ENCODE measurements around the gene RBM4. TPM values are rescaled to one million over a fixed set of nuclear protein-coding genes. Genes with fewer than 3 reads are reported as not detected.
A peak's percentile ranks its signal among the peaks of the same experiment; 100 is the strongest.

RBM4 gene
- total and polyA plus RNA-seq, 12 donors = 70.0 to 243 (median 138) TPM

GRCh38 chr11:66609721-66610617 lies 28.5 kb upstream of the RBM4 start:
- H3K4me3 ChIP-seq = no peak overlapping the region
- DNase-seq = no peak
- no peaks in the 10 kb centered on the region for H3K27me3 ChIP-seq
- H3K4me1 ChIP-seq (replicated peaks in 1 of 2) = peaks cover 12 to 17% of the 10 kb centered on the region in 2 donors
- H3K27ac ChIP-seq = no peak overlapping the region
- no peak for TF ChIP-seq POLR2A (IDR thresholded peaks at IDR 0.05)
- no peak for TF ChIP-seq CTCF (IDR thresholded peaks at IDR 0.05)
- H3K9me3 ChIP-seq (replicated peaks in 1 of 3) = no peaks in the 10 kb centered on the region
- peaks cover 0 to 14% of the 10 kb centered on the region in 2 donors for H3K36me3 ChIP-seq (replicated peaks in 1 of 2)
- 38 to 53% (median 49%) methylated on average over 4 of the region's 4 CpGs for WGBS, 4 donors
- intact Hi-C loops (cut with DNase I) = no loop called here

- Histone ChIP-seq H3K27ac (no peak overlapping the region), H3K36me3 (replicated peaks in 1 of 2) (no peaks in the 10 kb centered on the region), H3K9me3 (replicated peaks in 1 of 3) (no peaks in the 10 kb centered on the region), H3K27me3 (no peaks in the 10 kb centered on the region), H3K4me3 (no peak overlapping the region), H3K4me1 (replicated peaks in 1 of 2) (peaks cover 7 to 14% of the 10 kb centered on the region in 2 donors)
- 86 to 95% (median 92%) methylated on average over 1 of the region's 1 CpG for WGBS, 4 donors
- TF ChIP-seq POLR2A (IDR thresholded peaks at IDR 0.05) (no peak), CTCF (IDR thresholded peaks at IDR 0.05) (no peak)
- no peak for DNase-seq
- intact Hi-C loops (cut with DNase I) = no loop called here
These were observed 26.0 kb upstream of the RBM4 start for GRCh38 chr11:66612458-66612857.

GRCh38 chr11:66614073-66614472 lies 24.4 kb upstream of the RBM4 start:
- TF ChIP-seq CTCF (IDR thresholded peaks at IDR 0.05) = no peak
- TF ChIP-seq POLR2A (IDR thresholded peaks at IDR 0.05) = no peak
- DNase-seq = peak in 1 of 7 donors; percentile 41
- peaks cover 11 to 17% of the 10 kb centered on the region in 2 donors for H3K4me1 ChIP-seq (replicated peaks in 1 of 2)
- no peaks in the 10 kb centered on the region for H3K27me3 ChIP-seq
- no peaks in the 10 kb centered on the region for H3K36me3 ChIP-seq (replicated peaks in 1 of 2)
- H3K27ac ChIP-seq = no peak overlapping the region
- WGBS, 4 donors = 76 to 86% (median 78%) methylated on average over 13 of the region's 13 CpGs
- no peaks in the 10 kb centered on the region for H3K9me3 ChIP-seq (replicated peaks in 1 of 3)
- intact Hi-C loops (cut with DNase I) = no loop called here
- no peak overlapping the region for H3K4me3 ChIP-seq

- Histone ChIP-seq H3K27me3 (no peaks in the 10 kb centered on the region), H3K36me3 (replicated peaks in 1 of 2) (no peaks in the 10 kb centered on the region), H3K9me3 (replicated peaks in 1 of 3) (no peaks in the 10 kb centered on the region), H3K27ac (peak within 1 kb of the TSS; percentile 94 to 98 (median 97)), H3K4me3 (peak within 1 kb of the TSS; percentile 57 to 98 (median 82)), H3K4me1 (replicated peaks in 1 of 2) (peaks cover 12 to 41% of the 10 kb centered on the region in 2 donors)
- 0 to 1% (median 1%) methylated on average over 11 to 90 of the region's 90 CpGs for WGBS, 4 donors
- DNase-seq = peak; percentile 99 to 100 (median 99)
- TF ChIP-seq CTCF (IDR thresholded peaks at IDR 0.05) = no peak
- TF ChIP-seq POLR2A (IDR thresholded peaks at IDR 0.05) = peak; percentile 98 to 99
- intact Hi-C loops (cut with DNase I) = no loop called here
These were observed 21.9 kb upstream of the RBM4 start, which contains the start of gene RBM14 for GRCh38 chr11:66616379-66617154. RBM14 (plus strand) TSS chr11:66616630; CDS start chr11:66616721, 91 bp downstream.

Data from adrenal gland (tissue), 12 donors.